ENCODE data around the gene ESYT2. TPM values are rescaled to one million over a fixed set of nuclear protein-coding genes. Genes with fewer than 3 reads are reported as not detected.
A peak's percentile ranks its signal among the peaks of the same experiment; 100 is the strongest.

The ESYT2 gene
- total RNA-seq, 1 experiment from 2014 or later, result 39.0 TPM

DNA sequence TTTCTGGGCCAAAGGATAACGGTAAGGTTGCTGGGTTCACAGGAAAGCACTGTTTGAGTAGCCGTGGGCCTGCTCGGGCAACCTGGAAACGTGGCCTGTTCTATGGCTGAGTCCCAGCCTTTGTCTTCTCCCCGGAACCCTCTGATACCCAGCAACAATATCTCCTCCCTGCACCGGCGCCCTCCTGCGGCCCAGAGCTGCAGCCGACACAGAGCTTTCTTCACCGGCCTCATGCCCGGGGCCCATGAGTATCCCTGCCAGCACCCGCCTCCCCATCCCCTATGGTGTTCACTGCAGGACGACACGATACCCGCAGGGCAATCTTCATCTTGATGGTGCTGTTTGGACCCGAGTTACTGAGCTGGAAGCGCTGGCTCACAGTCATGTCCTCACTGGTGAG is 86.1 kb downstream of the ESYT2 start:
- no peaks in the 10 kb centered on the region for H3K79me2 ChIP-seq (ENCODE audit: insufficient read depth, low read length)
- no peaks in the 10 kb centered on the region for H3K79me1 ChIP-seq (ENCODE audit: insufficient read depth, low read depth, low read length, poor library complexity, severe bottlenecking)
- WGBS (ENCODE audit: extremely low coverage, insufficient read length, low lambda C conversion rate), result no CpG with 5 or more reads among the region's 17 CpGs
- Mint-ChIP-seq H3K4me3 (no peak overlapping the region), H3K36me3 (ENCODE audit: insufficient read depth in 1 of 3, low read depth in 3 of 3) (peaks cover 14 to 77% (median 75%) of the 10 kb centered on the region in 3 experiments; a peak in 6 of 7 replicates), H3K9me3 (no peaks in the 10 kb centered on the region), H3K4me1 (no peaks in the 10 kb centered on the region), H3K27ac (peak overlapping the region in 2 of 3 experiments; percentile 62 to 73; a peak in 4 of 7 replicates), H3K27me3 (ENCODE audit: low read depth) (no peaks in the 10 kb centered on the region; the same call in 1 of the 2 replicates)
- H3K56ac ChIP-seq (ENCODE audit: insufficient read length, low read depth, low read length), result no peak overlapping the region
- H3K23ac ChIP-seq (ENCODE audit: insufficient read length, low read depth, low read length), result no peak overlapping the region
- no peaks in the 10 kb centered on the region for H3K9me3 ChIP-seq (ENCODE audit: control insufficient read depth, low read depth, low read length)
- TF ChIP-seq, protein P1, sequence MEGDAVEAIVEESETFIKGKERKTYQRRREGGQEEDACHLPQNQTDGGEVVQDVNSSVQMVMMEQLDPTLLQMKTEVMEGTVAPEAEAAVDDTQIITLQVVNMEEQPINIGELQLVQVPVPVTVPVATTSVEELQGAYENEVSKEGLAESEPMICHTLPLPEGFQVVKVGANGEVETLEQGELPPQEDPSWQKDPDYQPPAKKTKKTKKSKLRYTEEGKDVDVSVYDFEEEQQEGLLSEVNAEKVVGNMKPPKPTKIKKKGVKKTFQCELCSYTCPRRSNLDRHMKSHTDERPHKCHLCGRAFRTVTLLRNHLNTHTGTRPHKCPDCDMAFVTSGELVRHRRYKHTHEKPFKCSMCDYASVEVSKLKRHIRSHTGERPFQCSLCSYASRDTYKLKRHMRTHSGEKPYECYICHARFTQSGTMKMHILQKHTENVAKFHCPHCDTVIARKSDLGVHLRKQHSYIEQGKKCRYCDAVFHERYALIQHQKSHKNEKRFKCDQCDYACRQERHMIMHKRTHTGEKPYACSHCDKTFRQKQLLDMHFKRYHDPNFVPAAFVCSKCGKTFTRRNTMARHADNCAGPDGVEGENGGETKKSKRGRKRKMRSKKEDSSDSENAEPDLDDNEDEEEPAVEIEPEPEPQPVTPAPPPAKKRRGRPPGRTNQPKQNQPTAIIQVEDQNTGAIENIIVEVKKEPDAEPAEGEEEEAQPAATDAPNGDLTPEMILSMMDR (conservative IDR thresholded peaks at IDR 0.05), result peak; percentile 52
- no peak overlapping the region for H2AFZ ChIP-seq (ENCODE audit: low read length)
- H3K14ac ChIP-seq (ENCODE audit: insufficient read depth, low read length), result no peak overlapping the region
- no peak overlapping the region for H4K5ac ChIP-seq (ENCODE audit: insufficient read length, low read depth, low read length)
- no peak overlapping the region for H2BK15ac ChIP-seq (ENCODE audit: low read depth, low read length)
- no peak overlapping the region for H2BK20ac ChIP-seq (ENCODE audit: low read depth, low read length, poor library complexity, severe bottlenecking)
- no peak overlapping the region for H2BK5ac ChIP-seq (ENCODE audit: insufficient read length, low read length)
- H3K9ac ChIP-seq (ENCODE audit: extremely low read depth, insufficient read length, low read length), result no peak overlapping the region
- no peak overlapping the region for H4K8ac ChIP-seq (replicated peaks; ENCODE audit: insufficient read length, low read depth, low read length)
- no peak overlapping the region for H3K4ac ChIP-seq (ENCODE audit: low read depth, low read length)
- no peak overlapping the region for H2AK5ac ChIP-seq (ENCODE audit: insufficient read length, low read length)
- peak; percentile 72 for DNase-seq
- H2BK120ac ChIP-seq (ENCODE audit: low read depth, low read length, poor library complexity, severe bottlenecking), result no peak overlapping the region
- H3K4me1 ChIP-seq (ENCODE audit: insufficient read depth, low read length), result no peaks in the 10 kb centered on the region
- no peak overlapping the region for H2BK12ac ChIP-seq (ENCODE audit: insufficient read length, low read depth, low read length)
- H3K18ac ChIP-seq (ENCODE audit: insufficient read length, low read depth, low read length), result no peak overlapping the region
- H4K91ac ChIP-seq (ENCODE audit: insufficient read length, low read depth, low read length), result no peak overlapping the region
- no peak overlapping the region for H3K4me2 ChIP-seq (ENCODE audit: insufficient read depth, insufficient read length, low read length)
- H4K20me1 ChIP-seq (ENCODE audit: control insufficient read depth, insufficient read depth, insufficient read length), result no peaks in the 10 kb centered on the region
- H3K23me2 ChIP-seq (ENCODE audit: insufficient read length, low read depth, low read length, poor library complexity, severe bottlenecking), result no peaks in the 10 kb centered on the region
- H3K27ac ChIP-seq (ENCODE audit: insufficient read length, low read depth, low read length), result no peak overlapping the region
- no peaks in the 10 kb centered on the region for H3K27me3 ChIP-seq (ENCODE audit: insufficient read depth, low read length)
- H3T11ph ChIP-seq (ENCODE audit: low read length), result no peak overlapping the region
